Measurements from ENCODE around the gene ID2.

- TF ChIP-seq EZH2 (IDR thresholded peaks at IDR 0.05; ENCODE audit: borderline replicate concordance, low read depth, low read length, poor library complexity, severe bottlenecking) (no peak), CTCF (conservative IDR thresholded peaks at IDR 0.05; ENCODE audit: low read depth, low read length) (no peak)
These were observed 18.0 kb downstream of the ID2 start for GRCh38 chr2:8699839-8700238.
